ENCODE data around the gene HOXC12.

GRCh38 chr12:53944209-53944608 is 10.5 kb upstream of the HOXC12 start:
- TF ChIP-seq CTCF (IDR thresholded peaks at IDR 0.05) (no peak), POLR2A (IDR thresholded peaks at IDR 0.05) (no peak)

Measured in esophagus squamous epithelium (tissue), 4 donors.